GM08714 (cell line): ENCODE measurements around the gene IQGAP1.

Source experiments
- H3K4me3 ChIP-seq: fragments of 200-500 bp; sonication (Bioruptor generic); 2 replicates; pipeline ENCODE4 v1.5.1; 2014; ENCODE audit warnings: mild to moderate bottlenecking, low read length, inconsistent platforms
- ZNF274 ChIP-seq: IDR thresholded peaks from 2 replicates; pipeline ENCODE4 v1.6.1; 2012; ENCODE audit warnings: mild to moderate bottlenecking, low read depth, low read length

Gene IQGAP1

GRCh38 chr15:90352107-90352893 is 35.7 kb upstream of the IQGAP1 start, which contains the start of gene ZNF774:
Gene ZNF774, plus strand, starts transcription at chr15:90352284. Its CDS starts 2,377 bp downstream, at chr15:90354661.
- no peak for TF ChIP-seq ZNF274
- peak within 1 kb of the TSS; percentile 63 for H3K4me3 ChIP-seq

GRCh38 chr15:90354986-90355385 is 33.1 kb upstream of the IQGAP1 start:
- TF ChIP-seq ZNF274, result no peak
- H3K4me3 ChIP-seq, result no peak overlapping the region

DNA sequence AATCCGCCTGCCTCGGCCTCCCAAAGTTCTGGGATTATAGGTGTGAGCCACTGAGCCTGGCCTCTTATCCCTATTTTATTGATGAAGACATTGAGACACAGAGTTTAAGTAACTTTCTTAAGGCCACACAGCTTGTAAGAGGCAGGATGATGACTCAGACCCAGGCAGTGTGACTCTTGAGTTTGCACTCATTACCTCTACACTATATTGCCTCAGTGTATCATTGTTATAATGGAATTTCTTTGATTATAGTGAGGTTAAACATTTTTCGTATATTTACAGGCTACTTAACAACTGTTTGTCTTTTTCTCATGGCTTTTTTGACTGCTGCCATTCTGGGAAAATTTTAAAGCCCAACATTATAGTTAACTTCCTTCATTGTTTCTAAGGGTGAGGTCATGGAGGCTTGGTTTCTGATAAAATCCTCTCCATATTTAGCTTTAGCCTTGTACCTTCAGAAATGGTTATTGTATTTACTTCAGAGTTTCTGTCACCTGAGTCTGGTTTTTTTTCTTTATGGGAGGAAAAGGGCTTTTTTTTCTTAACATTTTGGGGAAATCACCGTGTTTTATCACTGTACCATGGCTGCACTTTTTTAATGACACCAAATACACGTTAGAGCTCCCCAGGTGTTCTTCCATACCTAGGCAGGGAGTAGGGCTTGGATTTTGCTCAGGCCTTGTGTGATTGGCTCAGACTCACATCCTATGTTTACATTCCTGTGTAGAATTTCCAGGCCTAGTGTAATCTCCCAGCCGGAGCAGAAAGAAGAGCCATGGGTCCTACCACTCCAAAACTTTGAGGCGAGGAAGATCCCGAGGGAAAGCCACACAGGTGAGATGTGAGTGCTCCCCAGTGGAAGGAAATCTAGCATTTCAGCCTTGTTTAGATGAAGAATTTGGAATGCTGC is 29.7 kb upstream of the IQGAP1 start:
- TF ChIP-seq ZNF274, result no peak
- no peak overlapping the region for H3K4me3 ChIP-seq

GRCh38 chr15:90360746-90361145 is 27.3 kb upstream of the IQGAP1 start:
- TF ChIP-seq ZNF274, result no peak
- no peak overlapping the region for H3K4me3 ChIP-seq

- no peak for TF ChIP-seq ZNF274
- H3K4me3 ChIP-seq, result no peak overlapping the region
Measured at GRCh38 chr15:90362936-90363212, 25.2 kb upstream of the IQGAP1 start.

DNA sequence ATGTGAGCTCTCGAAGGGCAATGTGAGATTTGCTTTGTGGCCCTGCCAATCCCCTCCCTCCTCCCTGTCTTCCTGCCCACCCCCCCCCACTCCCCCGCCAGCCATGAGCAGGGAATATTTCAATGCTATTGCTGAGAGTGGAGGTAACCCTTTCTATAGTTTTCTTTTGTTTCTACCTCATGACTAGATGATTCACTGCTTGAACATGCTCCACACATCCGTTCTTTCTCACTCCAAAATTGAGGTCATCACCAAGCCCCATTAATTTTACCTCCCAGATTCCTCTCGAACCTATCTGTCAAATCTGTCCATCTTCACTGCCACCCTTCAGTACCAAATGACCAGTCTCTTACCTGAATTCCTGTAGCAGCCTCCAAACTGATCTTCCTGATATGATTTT is 23.8 kb upstream of the IQGAP1 start:
- no peak overlapping the region for H3K4me3 ChIP-seq
- no peak for TF ChIP-seq ZNF274

GRCh38 chr15:90365414-90366055 is 22.5 kb upstream of the IQGAP1 start:
- no peak for TF ChIP-seq ZNF274
- no peak overlapping the region for H3K4me3 ChIP-seq

DNA sequence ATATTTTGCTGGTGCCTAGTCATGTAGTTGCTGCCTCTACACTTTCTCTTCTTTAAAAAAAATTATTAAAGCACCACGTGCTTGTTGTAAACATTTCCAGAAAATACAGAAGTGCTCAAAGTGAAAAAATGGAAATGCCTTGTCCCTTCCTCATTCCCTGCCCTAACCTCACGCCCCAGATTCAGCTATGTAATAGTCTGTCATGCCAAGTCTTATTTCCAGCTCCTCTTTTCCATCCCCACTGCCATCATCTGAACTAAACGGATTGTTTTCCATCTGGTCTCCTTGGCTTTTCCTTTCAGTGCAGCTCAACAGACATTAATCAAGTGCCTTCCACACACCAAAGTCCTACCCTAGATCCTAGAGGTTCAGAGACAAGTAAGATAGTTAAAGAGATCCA is 20.5 kb upstream of the IQGAP1 start:
- TF ChIP-seq ZNF274, result no peak
- H3K4me3 ChIP-seq, result no peak overlapping the region

GRCh38 chr15:90375071-90375470 is 13.0 kb upstream of the IQGAP1 start:
- no peak overlapping the region for H3K4me3 ChIP-seq
- TF ChIP-seq ZNF274, result no peak

DNA sequence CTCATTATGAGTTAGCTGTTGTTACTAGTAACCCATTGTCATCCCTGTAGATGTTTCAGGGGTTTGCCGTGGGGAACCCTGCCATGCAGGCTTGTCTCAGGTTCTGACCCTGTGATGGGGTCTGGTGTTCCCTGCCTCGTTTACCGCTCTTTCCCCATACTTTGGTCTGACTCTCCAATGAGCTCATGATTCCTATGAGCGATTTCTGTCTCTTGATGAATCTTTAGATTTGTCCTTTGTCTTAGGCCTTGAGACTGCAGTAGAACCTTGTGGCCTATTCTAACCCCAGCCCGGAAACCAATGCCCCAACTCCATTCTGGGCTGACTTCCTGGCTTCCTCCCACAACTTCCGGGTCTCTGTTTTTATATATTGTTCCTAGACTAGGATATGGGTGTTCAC is 11.3 kb upstream of the IQGAP1 start:
- peak overlapping the region; percentile 14; the same call in 1 of the 2 replicates for H3K4me3 ChIP-seq
- no peak for TF ChIP-seq ZNF274

DNA sequence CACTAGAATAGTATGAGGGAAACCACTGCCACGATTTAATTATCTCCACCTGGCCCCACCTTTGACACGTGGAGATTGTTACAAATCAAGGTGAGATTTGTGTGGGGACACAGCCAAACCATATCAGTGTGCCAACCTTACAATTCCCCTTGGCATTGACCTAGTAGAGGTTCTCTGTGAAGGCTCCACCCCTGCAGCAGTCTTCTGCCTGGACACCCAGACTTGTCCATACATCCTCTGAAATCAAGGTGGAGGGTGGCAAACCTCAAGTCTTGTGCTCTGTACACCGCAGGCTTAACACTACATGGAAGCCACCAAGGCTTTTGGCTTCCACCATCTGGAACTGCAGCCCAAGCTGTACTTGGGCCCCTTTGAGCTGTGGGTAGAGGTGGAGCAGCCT is 8.8 kb upstream of the IQGAP1 start:
- H3K4me3 ChIP-seq, result no peak overlapping the region
- TF ChIP-seq ZNF274, result no peak

GRCh38 chr15:90381515-90381914 is 6.5 kb upstream of the IQGAP1 start:
- TF ChIP-seq ZNF274, result no peak
- no peak overlapping the region for H3K4me3 ChIP-seq

GRCh38 chr15:90382320-90382719 is 5.7 kb upstream of the IQGAP1 start:
- TF ChIP-seq ZNF274, result no peak
- no peak overlapping the region for H3K4me3 ChIP-seq

DNA sequence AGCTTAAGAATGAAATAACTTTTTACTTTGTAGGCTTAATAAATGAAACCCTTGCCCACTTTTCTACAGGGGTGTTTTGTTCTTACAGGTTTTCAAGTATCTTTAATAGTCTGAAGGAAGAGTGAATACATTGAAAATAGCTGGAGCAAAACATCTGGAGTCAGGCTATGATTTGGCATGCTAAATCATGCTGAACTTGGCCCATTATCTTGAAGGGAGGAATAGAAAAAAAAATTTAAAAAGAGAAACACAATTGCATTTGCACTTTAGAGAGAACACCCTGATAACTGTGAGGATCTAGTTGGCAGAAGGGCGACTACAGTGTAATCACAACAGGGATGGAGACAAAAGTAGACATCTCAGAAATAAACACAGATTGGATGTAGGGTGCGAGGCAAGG is 1.8 kb upstream of the IQGAP1 start:
- TF ChIP-seq ZNF274, result no peak
- no peak overlapping the region for H3K4me3 ChIP-seq
